Ovary (tissue), 3 donors: Measurements from ENCODE around the gene GAS6.

Source experiments
- EP300 ChIP-seq: sonication (generic); formaldehyde crosslinking; IDR thresholded peaks from one replicate; pipeline ENCODE4 v1.6.1; 2017; ENCODE audit warnings: antibody characterized with exemption
- POLR2A ChIP-seq: fragments of 450-650 bp; IDR thresholded peaks from one replicate; pipeline ENCODE4 v1.6.1; 2017; ENCODE audit warnings: antibody characterized with exemption, mild to moderate bottlenecking, moderate library complexity
- TF ChIP-seq, protein P1 (sequence below), 3 donors: fragments of 450-650 bp in 2 of 3; fragments of 200-600 bp in 1 of 3; IDR thresholded peaks; one replicate each; pipeline versions ENCODE4 v1.5.1 to v1.8.0; 2016 to 2022; ENCODE audit warnings: antibody characterized with exemption in 3 of 3, mild to moderate bottlenecking in 1 of 3
- donor health status: DM: no; HTN: no; CAD: no.

DNA sequence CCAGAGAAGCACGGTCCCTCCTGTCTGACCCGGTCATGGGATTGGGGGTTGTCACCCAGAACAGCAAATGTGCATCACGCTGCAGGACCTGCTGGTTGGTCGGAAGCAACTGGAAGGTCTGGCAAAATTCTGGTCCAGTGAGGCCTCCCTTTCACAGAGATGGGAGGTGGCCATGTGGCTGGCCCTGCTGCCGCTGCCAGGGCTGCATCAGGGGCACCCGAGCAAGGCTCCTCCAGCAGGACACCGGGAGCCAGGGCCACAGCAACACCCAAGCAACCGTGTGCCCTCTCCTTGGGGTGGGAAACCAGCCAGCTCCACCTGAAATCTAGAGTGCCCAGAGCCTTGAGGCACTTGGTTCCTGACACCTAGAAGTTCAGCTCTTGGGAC lies 11.5 kb upstream of the GAS6 start:
- TF ChIP-seq, protein P1, sequence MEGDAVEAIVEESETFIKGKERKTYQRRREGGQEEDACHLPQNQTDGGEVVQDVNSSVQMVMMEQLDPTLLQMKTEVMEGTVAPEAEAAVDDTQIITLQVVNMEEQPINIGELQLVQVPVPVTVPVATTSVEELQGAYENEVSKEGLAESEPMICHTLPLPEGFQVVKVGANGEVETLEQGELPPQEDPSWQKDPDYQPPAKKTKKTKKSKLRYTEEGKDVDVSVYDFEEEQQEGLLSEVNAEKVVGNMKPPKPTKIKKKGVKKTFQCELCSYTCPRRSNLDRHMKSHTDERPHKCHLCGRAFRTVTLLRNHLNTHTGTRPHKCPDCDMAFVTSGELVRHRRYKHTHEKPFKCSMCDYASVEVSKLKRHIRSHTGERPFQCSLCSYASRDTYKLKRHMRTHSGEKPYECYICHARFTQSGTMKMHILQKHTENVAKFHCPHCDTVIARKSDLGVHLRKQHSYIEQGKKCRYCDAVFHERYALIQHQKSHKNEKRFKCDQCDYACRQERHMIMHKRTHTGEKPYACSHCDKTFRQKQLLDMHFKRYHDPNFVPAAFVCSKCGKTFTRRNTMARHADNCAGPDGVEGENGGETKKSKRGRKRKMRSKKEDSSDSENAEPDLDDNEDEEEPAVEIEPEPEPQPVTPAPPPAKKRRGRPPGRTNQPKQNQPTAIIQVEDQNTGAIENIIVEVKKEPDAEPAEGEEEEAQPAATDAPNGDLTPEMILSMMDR (IDR thresholded peaks at IDR 0.05) = no peak
- TF ChIP-seq EP300 (no peak), POLR2A (no peak)
